ACHN (cell line): ENCODE results near the gene GK2.

ENCODE experiments used
- DNase-seq: peaks from one replicate; pipeline ENCODE4 v3.0.0-alpha.2; 2015
- in situ Hi-C: cut with HindIII; loops from 2 replicates; pipeline ENCODE4 v1.10.0; 2017; ENCODE audit warnings: low sequenced_read_pairs, low pct_ligation_motif_present, low pct_unique_long_range_greater_than_20kb

The GK2 gene

GRCh38 chr4:79408063-79408462 is at the start of gene GK2:
TSS of gene GK2 (minus strand) at chr4:79408228. CDS start at chr4:79408200, 28 bp downstream.
- in situ Hi-C loops, result no loop called here
- DNase-seq, result no peak

- DNase-seq, result no peak
- in situ Hi-C loops, result no loop called here
Measured at GRCh38 chr4:79455216-79455615, 47.2 kb upstream of the GK2 start.

GRCh38 chr4:79454656-79455055 is 46.6 kb upstream of the GK2 start:
- in situ Hi-C loops, result no loop called here
- no peak for DNase-seq

- in situ Hi-C loops, result no loop called here
- DNase-seq, result no peak
Measured at GRCh38 chr4:79450053-79450452, 42.0 kb upstream of the GK2 start.

GRCh38 chr4:79446145-79446544 is 38.1 kb upstream of the GK2 start:
- DNase-seq, result no peak
- in situ Hi-C loops, result no loop called here

GRCh38 chr4:79445371-79445781 is 37.3 kb upstream of the GK2 start:
- in situ Hi-C loops, result no loop called here
- no peak for DNase-seq

- in situ Hi-C loops, result no loop called here
Measured at GRCh38 chr4:79442422-79442821, 34.4 kb upstream of the GK2 start.

GRCh38 chr4:79439489-79439888 is 31.5 kb upstream of the GK2 start:
- DNase-seq, result no peak
- in situ Hi-C loops, result no loop called here

More at GRCh38 chr4:79442422-79442821, 34.4 kb upstream of the GK2 start:
- no peak for DNase-seq

- in situ Hi-C loops, result no loop called here
- no peak for DNase-seq
Measured at GRCh38 chr4:79431839-79432238, 23.8 kb upstream of the GK2 start.

GRCh38 chr4:79429113-79429903 is 21.3 kb upstream of the GK2 start:
- in situ Hi-C loops, result no loop called here
- DNase-seq, result no peak

GRCh38 chr4:79426989-79427388 is 19.0 kb upstream of the GK2 start:
- DNase-seq, result no peak
- in situ Hi-C loops, result no loop called here

- in situ Hi-C loops, result no loop called here
- no peak for DNase-seq
Measured at GRCh38 chr4:79425586-79425985, 17.6 kb upstream of the GK2 start.

GRCh38 chr4:79421483-79421882 is 13.5 kb upstream of the GK2 start:
- no peak for DNase-seq
- in situ Hi-C loops, result no loop called here

- in situ Hi-C loops, result no loop called here
- DNase-seq, result no peak
Measured at GRCh38 chr4:79413886-79414285, 5.9 kb upstream of the GK2 start.

GRCh38 chr4:79413032-79413885 is 5.2 kb upstream of the GK2 start:
- no peak for DNase-seq
- in situ Hi-C loops, result no loop called here

GRCh38 chr4:79404666-79405065 is 3.4 kb downstream of the GK2 start:
- in situ Hi-C loops, result no loop called here
- DNase-seq, result no peak

- in situ Hi-C loops, result no loop called here
- DNase-seq, result no peak
Measured at GRCh38 chr4:79403356-79403755, 4.7 kb downstream of the GK2 start.

GRCh38 chr4:79402332-79402851 is 5.6 kb downstream of the GK2 start:
- in situ Hi-C loops, result no loop called here
- DNase-seq, result no peak

- DNase-seq, result no peak
- in situ Hi-C loops, result no loop called here
Measured at GRCh38 chr4:79399076-79399475, 9.0 kb downstream of the GK2 start.
